Lower leg skin (tissue), 4 donors: Measurements from ENCODE around the gene PGA3. TPM values are rescaled to one million over a fixed set of nuclear protein-coding genes. Genes with fewer than 3 reads are reported as not detected.
"Not testable (repeated sequence)": the region's sequence is repeated elsewhere in the genome, so short reads cannot be mapped to it uniquely, and the experiment has no call there.

ENCODE experiments used
- DNase-seq, 2 donors: peaks; one replicate each; pipeline ENCODE4 v3.0.0-alpha.2; 2019; ENCODE audit warnings: low spot score in 2 of 2
- H3K4me3 ChIP-seq: fragments of 200-600 bp; sonication (generic); 2 replicates; pipeline ENCODE4 v1.5.1; 2017; ENCODE audit warnings: mild to moderate bottlenecking, low read depth; ENCODE audit not compliant: poor library complexity, severe bottlenecking
- CTCF ChIP-seq, 3 donors: fragments of 450-650 bp; IDR thresholded peaks; one replicate each; pipeline ENCODE4 v1.5.1; 2016; ENCODE audit warnings: antibody characterized with exemption in 3 of 3, mild to moderate bottlenecking in 3 of 3, moderate library complexity in 2 of 3
- POLR2A ChIP-seq, 2 donors: fragments of 450-650 bp; IDR thresholded peaks; one replicate each; pipeline ENCODE4 v1.6.1; 2016 to 2017; ENCODE audit warnings: antibody characterized with exemption in 2 of 2, mild to moderate bottlenecking in 1 of 2, moderate library complexity in 1 of 2
- WGBS, 2 donors: methylation state at CpG; one replicate each; pipeline ENCODE4 v1.1.5; 2018; 5-methylcytosine and 5-hydroxymethylcytosine counted together
- intact Hi-C: fragments of 100-400 bp; cut with DNase I; formaldehyde crosslinking; loops from one replicate; pipeline ENCODE4 v1.15.0; 2023; ENCODE audit warnings: low total_unique reads
- total RNA-seq, 4 donors: library from RNA; depleted of rRNA; stranded (reverse); fragments of >200 nt; gene quantifications; one replicate each; pipeline ENCODE4 v1.1.0, GENCODE V29; 2016

The PGA3 gene
- total RNA-seq = 1 to 10 TPM in 1 of 4 donors, under 1 TPM in 1, not detected in 2; 0.32 to 1.5 TPM

GRCh38 chr11:61202950-61203746 lies at the start of gene PGA3:
Gene PGA3, plus strand, starts transcription at chr11:61203515. Its CDS starts 50 bp downstream, at chr11:61203565.
- intact Hi-C loops, H3K4me3 ChIP-seq, DNase-seq: not testable (repeated sequence)
- 75 to 76% methylated on average over 14 to 18 of the region's 18 CpGs for WGBS, 2 donors

GRCh38 chr11:61153593-61154095 lies 49.7 kb upstream of the PGA3 start:
- WGBS, 2 donors = 66 to 72% methylated on average over 2 of the region's 2 CpGs
- TF ChIP-seq POLR2A (IDR thresholded peaks at IDR 0.05) = no peak
- TF ChIP-seq CTCF (IDR thresholded peaks at IDR 0.05) = no peak
- DNase-seq = no peak
- H3K4me3 ChIP-seq = no peak overlapping the region
- intact Hi-C loops = loop anchor here (10.0 kb wide), 1 partner anchor 1691 kb away; no protein-coding TSS in a partner anchor

- DNase-seq = no peak
- 98 to 99% methylated on average over 4 of the region's 4 CpGs for WGBS, 2 donors
- intact Hi-C loops = loop anchor here (10.0 kb wide), 1 partner anchor 1690 kb away; no protein-coding TSS in a partner anchor
- TF ChIP-seq CTCF (IDR thresholded peaks at IDR 0.05) = no peak
- no peak for TF ChIP-seq POLR2A (IDR thresholded peaks at IDR 0.05)
- H3K4me3 ChIP-seq = no peak overlapping the region
Observed at GRCh38 chr11:61154528-61154927, 48.8 kb upstream of the PGA3 start.

- no peak for TF ChIP-seq CTCF (IDR thresholded peaks at IDR 0.05)
- TF ChIP-seq POLR2A (IDR thresholded peaks at IDR 0.05) = no peak
- no peak for DNase-seq
- H3K4me3 ChIP-seq = no peak overlapping the region
- intact Hi-C loops = loop anchor here (10.0 kb wide), 1 partner anchor 1689 kb away; no protein-coding TSS in a partner anchor
- WGBS, 2 donors = 97 to 100% methylated on average over 1 of the region's 1 CpG
Observed at GRCh38 chr11:61155312-61155711, 48.0 kb upstream of the PGA3 start.

- DNase-seq = no peak
- TF ChIP-seq CTCF (IDR thresholded peaks at IDR 0.05) (no peak), POLR2A (IDR thresholded peaks at IDR 0.05) (no peak)
- H3K4me3 ChIP-seq = no peak overlapping the region
- intact Hi-C loops = loop anchor here (10.0 kb wide), 1 partner anchor 1689 kb away; no protein-coding TSS in a partner anchor
- WGBS, 2 donors = 93% methylated on average over 5 of the region's 5 CpGs
Observed at GRCh38 chr11:61155741-61156140, 47.6 kb upstream of the PGA3 start.

- intact Hi-C loops = loop anchor here (10.0 kb wide), 1 partner anchor 1687 kb away; no protein-coding TSS in a partner anchor
- no peak for DNase-seq
- TF ChIP-seq POLR2A (IDR thresholded peaks at IDR 0.05) (no peak), CTCF (IDR thresholded peaks at IDR 0.05) (no peak)
- 59 to 66% methylated on average over 3 of the region's 3 CpGs for WGBS, 2 donors
- no peak overlapping the region for H3K4me3 ChIP-seq
Observed at GRCh38 chr11:61157743-61158142, 45.6 kb upstream of the PGA3 start.
